ENCODE data around the gene TACR2. TPM values are rescaled to one million over a fixed set of nuclear protein-coding genes. Genes with fewer than 3 reads are reported as not detected.

Gene TACR2
- total RNA-seq, 4 donors from 2014 or later: 0.36 to 0.49 TPM; not detected in 2

GRCh38 chr10:69446650-69447151, 30.0 kb upstream of the TACR2 start:
- in situ Hi-C loops (cut with MboI; ENCODE audit: low sequenced_read_pairs in 4 of 4) (loop anchor here in 1 of 4 donors (25.0 kb wide), 1 partner anchor 191 kb away; the partner anchor contains the start of gene FAM241B), intact Hi-C loops (cut with DNase I; ENCODE audit: low total_unique reads) (no loop called here)
- peaks cover 16 to 17% of the 10 kb centered on the region in 2 donors for H3K4me1 ChIP-seq
- no peaks in the 10 kb centered on the region for H3K9me3 ChIP-seq
- H3K36me3 ChIP-seq: no peaks in the 10 kb centered on the region
- no peaks in the 10 kb centered on the region for H3K27me3 ChIP-seq
- DNase-seq: no peak
- no peak overlapping the region for H3K4me3 ChIP-seq
- H3K27ac ChIP-seq: peak overlapping the region in 2 of 4 donors; percentile 29
- ATAC-seq: no peak
- TF ChIP-seq POLR2A (IDR thresholded peaks at IDR 0.05): no peak
- TF ChIP-seq, protein P1, sequence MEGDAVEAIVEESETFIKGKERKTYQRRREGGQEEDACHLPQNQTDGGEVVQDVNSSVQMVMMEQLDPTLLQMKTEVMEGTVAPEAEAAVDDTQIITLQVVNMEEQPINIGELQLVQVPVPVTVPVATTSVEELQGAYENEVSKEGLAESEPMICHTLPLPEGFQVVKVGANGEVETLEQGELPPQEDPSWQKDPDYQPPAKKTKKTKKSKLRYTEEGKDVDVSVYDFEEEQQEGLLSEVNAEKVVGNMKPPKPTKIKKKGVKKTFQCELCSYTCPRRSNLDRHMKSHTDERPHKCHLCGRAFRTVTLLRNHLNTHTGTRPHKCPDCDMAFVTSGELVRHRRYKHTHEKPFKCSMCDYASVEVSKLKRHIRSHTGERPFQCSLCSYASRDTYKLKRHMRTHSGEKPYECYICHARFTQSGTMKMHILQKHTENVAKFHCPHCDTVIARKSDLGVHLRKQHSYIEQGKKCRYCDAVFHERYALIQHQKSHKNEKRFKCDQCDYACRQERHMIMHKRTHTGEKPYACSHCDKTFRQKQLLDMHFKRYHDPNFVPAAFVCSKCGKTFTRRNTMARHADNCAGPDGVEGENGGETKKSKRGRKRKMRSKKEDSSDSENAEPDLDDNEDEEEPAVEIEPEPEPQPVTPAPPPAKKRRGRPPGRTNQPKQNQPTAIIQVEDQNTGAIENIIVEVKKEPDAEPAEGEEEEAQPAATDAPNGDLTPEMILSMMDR (IDR thresholded peaks at IDR 0.05 in 4 of 5, conservative IDR thresholded peaks at IDR 0.05 in 1 of 5): no peak

DNA sequence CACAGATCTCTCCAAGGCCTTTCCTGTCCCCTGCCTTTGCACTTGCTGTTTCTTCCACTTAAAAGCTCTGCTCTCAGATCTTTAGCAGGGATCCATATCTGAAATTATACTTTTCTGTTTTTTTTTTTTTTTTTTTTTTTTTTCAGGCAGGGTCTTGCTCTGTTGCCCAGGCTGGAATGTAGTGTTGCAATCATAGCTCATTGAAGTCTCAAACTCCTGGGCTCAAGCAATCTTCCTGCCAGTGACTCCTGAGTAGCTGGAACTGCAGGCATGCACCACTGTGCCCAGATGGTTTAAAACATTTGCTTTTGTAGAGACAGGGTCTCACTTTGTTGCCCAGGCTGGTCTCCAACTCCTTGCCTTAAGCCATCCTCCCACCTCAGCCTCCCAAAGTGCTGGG, 29.5 kb upstream of the TACR2 start:
- H3K4me1 ChIP-seq: peaks cover 14 to 16% of the 10 kb centered on the region in 2 donors
- H3K4me3 ChIP-seq: no peak overlapping the region
- in situ Hi-C loops (cut with MboI; ENCODE audit: low sequenced_read_pairs in 4 of 4) (loop anchor here in 1 of 4 donors (25.0 kb wide), 1 partner anchor 191 kb away; the partner anchor contains the start of gene FAM241B), intact Hi-C loops (cut with DNase I; ENCODE audit: low total_unique reads) (no loop called here)
- no peaks in the 10 kb centered on the region for H3K27me3 ChIP-seq
- no peak for TF ChIP-seq POLR2A (IDR thresholded peaks at IDR 0.05)
- TF ChIP-seq, protein P1 (IDR thresholded peaks at IDR 0.05 in 4 of 5, conservative IDR thresholded peaks at IDR 0.05 in 1 of 5): no peak
- ATAC-seq (no peak), DNase-seq (no peak)
- H3K27ac ChIP-seq: peak overlapping the region in 2 of 4 donors; percentile 29
- no peaks in the 10 kb centered on the region for H3K9me3 ChIP-seq
- H3K36me3 ChIP-seq: no peaks in the 10 kb centered on the region

GRCh38 chr10:69445041-69445440, 28.3 kb upstream of the TACR2 start:
- no peaks in the 10 kb centered on the region for H3K9me3 ChIP-seq

DNA sequence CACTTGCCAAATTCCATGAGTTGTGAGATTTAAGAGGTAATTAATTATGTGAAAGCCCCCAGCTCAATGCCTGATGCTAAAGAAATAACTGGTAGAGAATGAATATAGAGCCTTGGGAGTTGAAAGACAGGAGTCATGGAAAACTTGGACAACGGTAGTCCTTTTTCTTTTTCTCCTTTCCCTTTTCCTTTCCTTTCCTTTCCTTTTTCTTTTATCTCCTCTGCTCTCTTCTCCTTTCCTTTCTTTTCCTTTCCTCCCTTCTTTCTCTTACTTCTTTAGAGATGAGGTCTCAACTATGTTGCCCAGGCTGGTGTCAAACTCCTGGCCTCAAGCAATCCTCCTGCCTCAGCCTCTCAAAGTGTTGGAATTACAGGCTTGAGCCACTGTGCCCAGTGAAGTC, 26.6 kb upstream of the TACR2 start:
- ATAC-seq (no peak), DNase-seq (no peak)
- H3K4me1 ChIP-seq: peaks cover 20 to 24% of the 10 kb centered on the region in 2 donors
- in situ Hi-C loops (cut with MboI; ENCODE audit: low sequenced_read_pairs in 4 of 4): loop anchor here in 1 of 4 donors (25.0 kb wide), 1 partner anchor 194 kb away; the partner anchor contains the start of gene FAM241B
- H3K27ac ChIP-seq: no peak overlapping the region
- H3K36me3 ChIP-seq: no peaks in the 10 kb centered on the region
- intact Hi-C loops (cut with DNase I; ENCODE audit: low total_unique reads): no loop called here
- no peaks in the 10 kb centered on the region for H3K9me3 ChIP-seq
- no peak overlapping the region for H3K4me3 ChIP-seq
- TF ChIP-seq POLR2A (IDR thresholded peaks at IDR 0.05): no peak
- TF ChIP-seq, protein P1 (IDR thresholded peaks at IDR 0.05 in 4 of 5, conservative IDR thresholded peaks at IDR 0.05 in 1 of 5): no peak
- no peaks in the 10 kb centered on the region for H3K27me3 ChIP-seq

More at GRCh38 chr10:69445041-69445440, 28.3 kb upstream of the TACR2 start:
- Histone ChIP-seq H3K4me1 (peaks cover 8 to 12% of the 10 kb centered on the region in 2 donors), H3K27me3 (no peaks in the 10 kb centered on the region), H3K36me3 (no peaks in the 10 kb centered on the region), H3K27ac (no peak overlapping the region), H3K4me3 (no peak overlapping the region)
- intact Hi-C loops (cut with DNase I; ENCODE audit: low total_unique reads): no loop called here
- DNase-seq (no peak), ATAC-seq (no peak)
- in situ Hi-C loops (cut with MboI; ENCODE audit: low sequenced_read_pairs in 4 of 4): loop anchor here in 1 of 4 donors (25.0 kb wide), 1 partner anchor 192 kb away; the partner anchor contains the start of gene FAM241B
- no peak for TF ChIP-seq POLR2A (IDR thresholded peaks at IDR 0.05)
- TF ChIP-seq, protein P1 (IDR thresholded peaks at IDR 0.05 in 4 of 5, conservative IDR thresholded peaks at IDR 0.05 in 1 of 5): no peak
